ENCODE measurements around the gene GNB4.

The GNB4 gene

DNA sequence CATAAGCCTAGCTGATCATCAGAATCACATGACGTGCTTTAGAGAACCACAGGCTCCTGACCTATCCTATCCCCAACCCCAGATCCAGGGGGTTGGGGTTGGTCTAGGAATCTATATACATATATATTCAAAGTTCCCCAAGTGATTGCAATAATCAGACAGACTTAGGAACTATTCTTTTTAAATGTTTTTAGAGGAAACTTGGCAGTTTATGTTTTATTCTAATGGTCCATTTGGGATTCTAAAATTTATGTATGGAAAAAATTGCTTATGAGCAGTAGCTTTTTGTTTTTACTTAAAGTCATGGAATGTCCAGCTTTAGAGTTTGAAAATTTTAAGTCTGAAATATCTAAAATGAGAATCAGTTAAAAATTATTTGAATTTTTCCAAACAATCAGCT is 81.6 kb downstream of the GNB4 start:
- H3K9ac ChIP-seq (ENCODE audit: low read length), result no peak overlapping the region
- no peaks in the 10 kb centered on the region for H3K4me1 ChIP-seq (ENCODE audit: low read length)
- H4K20me1 ChIP-seq (ENCODE audit: insufficient read depth, low read length), result peaks cover 6% of the 10 kb centered on the region
- TF ChIP-seq, protein P1, sequence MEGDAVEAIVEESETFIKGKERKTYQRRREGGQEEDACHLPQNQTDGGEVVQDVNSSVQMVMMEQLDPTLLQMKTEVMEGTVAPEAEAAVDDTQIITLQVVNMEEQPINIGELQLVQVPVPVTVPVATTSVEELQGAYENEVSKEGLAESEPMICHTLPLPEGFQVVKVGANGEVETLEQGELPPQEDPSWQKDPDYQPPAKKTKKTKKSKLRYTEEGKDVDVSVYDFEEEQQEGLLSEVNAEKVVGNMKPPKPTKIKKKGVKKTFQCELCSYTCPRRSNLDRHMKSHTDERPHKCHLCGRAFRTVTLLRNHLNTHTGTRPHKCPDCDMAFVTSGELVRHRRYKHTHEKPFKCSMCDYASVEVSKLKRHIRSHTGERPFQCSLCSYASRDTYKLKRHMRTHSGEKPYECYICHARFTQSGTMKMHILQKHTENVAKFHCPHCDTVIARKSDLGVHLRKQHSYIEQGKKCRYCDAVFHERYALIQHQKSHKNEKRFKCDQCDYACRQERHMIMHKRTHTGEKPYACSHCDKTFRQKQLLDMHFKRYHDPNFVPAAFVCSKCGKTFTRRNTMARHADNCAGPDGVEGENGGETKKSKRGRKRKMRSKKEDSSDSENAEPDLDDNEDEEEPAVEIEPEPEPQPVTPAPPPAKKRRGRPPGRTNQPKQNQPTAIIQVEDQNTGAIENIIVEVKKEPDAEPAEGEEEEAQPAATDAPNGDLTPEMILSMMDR (IDR thresholded peaks at IDR 0.05; ENCODE audit: low read depth, low read length), result no peak
- TF ChIP-seq EZH2phosphoT487 (IDR thresholded peaks at IDR 0.05; ENCODE audit: low read depth), result no peak
- H3K27me3 ChIP-seq (ENCODE audit: low read depth, low read length), result no peaks in the 10 kb centered on the region
- no peak overlapping the region for H3K4me3 ChIP-seq (ENCODE audit: low read length)
- no peak overlapping the region for H3K4me2 ChIP-seq (ENCODE audit: low read length)
- peaks cover 39% of the 10 kb centered on the region for H3K36me3 ChIP-seq (replicated peaks; ENCODE audit: low read depth, low read length)
- no peaks in the 10 kb centered on the region for H3K79me2 ChIP-seq (ENCODE audit: low read length)
- no peak overlapping the region for H2AFZ ChIP-seq (ENCODE audit: low read depth, low read length)
- no peak overlapping the region for H3K27ac ChIP-seq (ENCODE audit: low read length)
- H3K9me3 ChIP-seq (ENCODE audit: insufficient read depth, low read length), result no peaks in the 10 kb centered on the region

DNA sequence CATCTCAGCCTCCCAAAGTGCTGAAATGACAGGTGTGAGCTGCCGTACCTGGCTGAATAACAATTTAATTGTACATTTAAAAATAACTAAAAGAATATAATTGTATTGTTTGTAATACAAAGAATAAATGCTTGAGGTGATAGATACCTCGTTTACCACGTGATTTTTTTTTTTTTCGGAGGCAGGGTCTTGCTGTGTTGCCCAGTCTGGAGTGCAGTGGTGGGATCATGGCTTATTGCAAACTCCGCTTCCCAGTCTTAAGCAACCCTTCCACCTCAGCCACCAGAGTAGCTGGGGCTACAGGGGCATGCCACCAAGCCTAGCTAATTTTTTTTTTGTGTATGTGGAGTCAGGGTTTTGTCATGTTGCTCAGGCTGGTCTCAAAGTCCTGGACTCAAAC is 87.9 kb downstream of the GNB4 start:
- Histone ChIP-seq H3K9ac (ENCODE audit: low read length) (no peak overlapping the region), H3K4me1 (ENCODE audit: low read length) (no peaks in the 10 kb centered on the region), H4K20me1 (ENCODE audit: insufficient read depth, low read length) (peaks cover 8% of the 10 kb centered on the region), H2AFZ (ENCODE audit: low read depth, low read length) (no peak overlapping the region), H3K27ac (ENCODE audit: low read length) (no peak overlapping the region), H3K27me3 (ENCODE audit: low read depth, low read length) (no peaks in the 10 kb centered on the region), H3K79me2 (ENCODE audit: low read length) (no peaks in the 10 kb centered on the region), H3K4me3 (ENCODE audit: low read length) (no peak overlapping the region), H3K36me3 (replicated peaks; ENCODE audit: low read depth, low read length) (peaks cover 41% of the 10 kb centered on the region), H3K4me2 (ENCODE audit: low read length) (no peak overlapping the region), H3K9me3 (ENCODE audit: insufficient read depth, low read length) (no peaks in the 10 kb centered on the region)
- no peak for TF ChIP-seq EZH2phosphoT487 (IDR thresholded peaks at IDR 0.05; ENCODE audit: low read depth)
- TF ChIP-seq, protein P1 (IDR thresholded peaks at IDR 0.05; ENCODE audit: low read depth, low read length), result no peak

DNA sequence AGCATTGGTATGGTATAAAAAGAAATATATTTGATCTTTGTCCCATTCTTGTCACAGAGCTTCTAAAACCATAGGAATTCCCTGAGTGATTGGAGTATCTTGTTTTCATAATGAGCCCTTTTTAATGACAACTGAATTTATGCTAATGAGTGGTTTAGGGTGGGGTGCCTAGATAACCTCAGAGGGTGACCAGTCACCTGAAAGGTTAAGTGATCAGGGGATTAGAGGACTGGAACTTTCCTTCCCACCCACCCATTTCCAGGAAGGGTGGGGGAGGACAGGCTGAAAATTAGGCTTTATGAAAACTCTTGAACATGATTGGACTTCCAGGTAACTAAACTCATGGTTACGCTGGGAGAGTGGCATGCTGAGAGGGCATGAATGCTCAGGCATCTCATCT is 95.3 kb downstream of the GNB4 start:
- H3K4me3 ChIP-seq (ENCODE audit: low read length), result no peak overlapping the region
- H3K36me3 ChIP-seq (replicated peaks; ENCODE audit: low read depth, low read length), result peaks cover 64% of the 10 kb centered on the region
- H4K20me1 ChIP-seq (ENCODE audit: insufficient read depth, low read length), result peaks cover 23% of the 10 kb centered on the region
- no peak overlapping the region for H3K9ac ChIP-seq (ENCODE audit: low read length)
- no peak overlapping the region for H3K27ac ChIP-seq (ENCODE audit: low read length)
- no peaks in the 10 kb centered on the region for H3K27me3 ChIP-seq (ENCODE audit: low read depth, low read length)
- H3K4me1 ChIP-seq (ENCODE audit: low read length), result no peaks in the 10 kb centered on the region
- H2AFZ ChIP-seq (ENCODE audit: low read depth, low read length), result no peak overlapping the region
- TF ChIP-seq, protein P1 (IDR thresholded peaks at IDR 0.05; ENCODE audit: low read depth, low read length), result no peak
- no peak for TF ChIP-seq EZH2phosphoT487 (IDR thresholded peaks at IDR 0.05; ENCODE audit: low read depth)
- H3K4me2 ChIP-seq (ENCODE audit: low read length), result no peak overlapping the region
- peaks cover 7% of the 10 kb centered on the region; the same call in 1 of the 2 replicates for H3K79me2 ChIP-seq (ENCODE audit: low read length)
- H3K9me3 ChIP-seq (ENCODE audit: insufficient read depth, low read length), result no peaks in the 10 kb centered on the region

DNA sequence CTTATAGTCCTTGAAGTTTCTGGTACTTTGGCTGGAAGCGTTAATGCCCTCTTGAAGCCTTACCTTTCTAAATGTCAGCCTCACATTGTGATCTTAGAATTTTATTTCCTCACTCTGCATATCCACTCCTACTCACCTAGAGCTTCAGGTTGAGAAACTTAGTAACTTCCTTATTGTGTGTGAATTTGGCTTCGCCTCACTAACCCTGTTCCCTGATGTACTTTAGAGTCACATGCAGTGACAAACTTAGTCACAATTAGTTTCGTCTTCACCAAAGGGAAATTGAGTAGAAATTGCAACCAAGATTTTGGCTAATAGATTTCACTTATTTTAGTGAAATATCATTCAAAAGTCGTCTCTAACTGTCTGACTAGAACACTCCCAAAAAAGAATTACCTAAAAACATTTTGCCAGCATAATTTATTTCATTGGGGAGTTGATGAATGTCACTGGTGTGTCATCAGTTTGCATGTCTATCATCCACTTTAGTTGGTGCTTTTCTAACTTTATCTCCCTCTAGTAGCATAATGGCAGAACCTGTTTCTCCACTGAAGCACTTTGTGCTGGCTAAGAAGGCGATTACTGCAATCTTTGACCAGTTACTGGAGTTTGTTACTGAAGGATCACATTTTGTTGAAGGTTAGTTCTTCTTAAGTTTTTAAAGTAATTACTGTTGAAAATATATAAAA is 102.8 kb downstream of the GNB4 start:
- peaks cover 27% of the 10 kb centered on the region for H3K4me1 ChIP-seq (ENCODE audit: low read length)
- H4K20me1 ChIP-seq (ENCODE audit: insufficient read depth, low read length), result peaks cover 6% of the 10 kb centered on the region; the same call in 1 of the 2 replicates
- H3K27me3 ChIP-seq (ENCODE audit: low read depth, low read length), result no peaks in the 10 kb centered on the region
- H3K9me3 ChIP-seq (ENCODE audit: insufficient read depth, low read length), result no peaks in the 10 kb centered on the region
- H3K79me2 ChIP-seq (ENCODE audit: low read length), result peaks cover 35% of the 10 kb centered on the region
- peak overlapping the region; percentile 92 for H3K4me3 ChIP-seq (ENCODE audit: low read length)
- peak overlapping the region; percentile 97 for H3K4me2 ChIP-seq (ENCODE audit: low read length)
- peak overlapping the region; percentile 86 for H3K27ac ChIP-seq (ENCODE audit: low read length)
- TF ChIP-seq, protein P1 (IDR thresholded peaks at IDR 0.05; ENCODE audit: low read depth, low read length), result no peak
- TF ChIP-seq EZH2phosphoT487 (IDR thresholded peaks at IDR 0.05; ENCODE audit: low read depth), result no peak
- peaks cover 36% of the 10 kb centered on the region for H3K36me3 ChIP-seq (replicated peaks; ENCODE audit: low read depth, low read length)
- H2AFZ ChIP-seq (ENCODE audit: low read depth, low read length), result no peak overlapping the region; the same call in 1 of the 2 replicates
- H3K9ac ChIP-seq (ENCODE audit: low read length), result peak overlapping the region; percentile 87
